ENCODE measurements around the gene HVCN1.
A peak's percentile ranks its signal among the peaks of the same experiment; 100 is the strongest.

HVCN1 gene

DNA sequence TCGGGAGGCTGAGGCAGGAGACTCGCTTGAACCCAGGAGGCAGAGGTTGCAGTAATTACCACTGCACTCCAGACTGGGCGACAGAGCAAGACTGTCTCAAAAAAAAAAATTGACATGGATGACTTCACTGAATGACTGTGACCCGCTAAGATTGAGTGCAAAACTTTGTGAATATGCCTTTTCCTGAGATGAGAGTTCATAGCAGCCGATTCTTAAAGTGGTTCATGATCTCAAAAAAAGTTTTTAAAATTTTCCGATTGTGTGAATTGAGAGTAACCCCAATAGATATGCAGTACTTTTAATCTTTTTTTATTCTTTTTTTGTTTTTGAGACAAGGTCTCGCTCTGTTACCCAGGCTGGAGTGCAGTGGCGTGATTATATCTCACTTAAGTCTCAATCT lies 73.7 kb downstream of the HVCN1 start:
- no peak for DNase-seq (ENCODE audit: low spot score)

DNA sequence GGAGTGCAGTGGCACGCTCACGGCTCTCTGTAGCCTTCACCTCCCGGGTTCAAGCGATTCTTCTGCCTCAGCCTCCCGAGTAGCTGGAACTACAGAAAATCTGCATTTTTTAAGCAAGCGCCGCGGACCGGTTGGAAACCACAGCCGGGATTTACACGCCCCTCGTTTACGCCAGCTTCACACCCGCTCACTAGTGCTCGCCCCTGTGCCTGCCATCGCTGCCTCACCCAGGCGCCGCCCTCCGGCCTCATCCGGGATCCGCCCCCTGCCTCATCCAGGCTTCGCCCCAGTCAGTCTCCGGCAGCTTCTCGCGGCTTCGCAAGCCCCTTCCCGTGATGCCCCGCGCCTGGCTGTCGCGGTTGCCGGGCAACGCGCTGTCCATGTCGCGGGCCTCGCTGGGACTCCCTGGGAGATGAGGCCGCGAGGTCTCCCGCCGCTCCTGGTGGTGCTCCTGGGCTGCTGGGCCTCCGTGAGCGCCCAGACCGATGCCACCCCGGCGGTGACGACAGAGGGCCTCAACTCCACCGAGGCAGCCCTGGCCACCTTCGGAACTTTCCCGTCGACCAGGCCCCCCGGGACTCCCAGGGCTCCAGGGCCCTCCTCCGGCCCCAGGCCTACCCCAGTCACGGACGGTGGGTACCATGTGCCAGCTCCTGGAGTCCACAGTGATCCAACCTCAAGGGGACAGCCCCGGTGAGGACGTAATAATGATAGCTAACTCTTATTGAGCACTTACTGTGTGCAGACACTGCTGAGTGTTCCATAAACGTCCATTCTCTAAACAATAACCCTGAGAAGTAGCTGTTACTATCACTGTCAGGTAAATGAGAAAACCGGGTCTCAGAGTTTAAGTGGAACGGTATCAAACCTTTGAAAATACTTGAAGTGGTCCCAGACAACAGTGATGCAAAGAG lies 74.9 kb downstream of the HVCN1 start, which contains the start of gene TCTN1:
TCTN1 (plus strand) TSS at position 359 of the 914 bp plus-strand sequence; CDS start at position 413, 54 bp downstream.
- peak; percentile 91 for DNase-seq (ENCODE audit: low spot score)

DNA sequence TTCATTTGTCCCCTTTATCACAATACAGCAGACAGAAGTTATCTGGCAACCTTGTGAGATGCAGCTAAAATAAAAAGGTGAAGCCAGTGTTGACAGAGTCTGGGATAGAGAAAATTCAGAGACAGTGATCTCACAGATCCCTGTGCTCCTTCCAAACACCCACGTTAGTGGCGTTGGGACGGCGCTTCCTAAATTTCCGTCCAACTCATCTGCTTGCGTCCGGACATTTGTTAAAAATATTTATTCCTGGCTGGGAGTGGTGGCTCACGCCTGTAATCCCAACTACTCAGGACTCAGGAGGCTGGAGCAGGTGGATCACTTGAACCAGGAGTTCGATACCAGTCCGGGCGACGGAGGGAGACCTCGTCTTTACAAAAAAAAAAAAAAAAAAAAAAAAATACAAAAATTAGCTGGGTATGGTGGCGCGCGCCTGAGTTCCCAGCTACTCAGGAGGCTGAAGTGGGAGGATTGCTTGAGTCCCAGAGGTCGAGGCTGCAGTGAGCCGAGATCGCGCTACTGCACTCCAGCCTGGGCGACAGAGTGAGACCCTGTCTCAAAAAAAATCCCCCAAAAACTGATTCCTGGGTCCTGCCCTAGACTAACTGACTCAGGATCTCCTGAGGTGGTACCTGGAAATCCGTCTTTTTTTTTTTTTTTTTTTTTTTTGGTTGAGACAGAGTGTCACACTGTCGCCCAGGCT lies 75.7 kb downstream of the HVCN1 start:
- no peak for DNase-seq (ENCODE audit: low spot score)

DNA sequence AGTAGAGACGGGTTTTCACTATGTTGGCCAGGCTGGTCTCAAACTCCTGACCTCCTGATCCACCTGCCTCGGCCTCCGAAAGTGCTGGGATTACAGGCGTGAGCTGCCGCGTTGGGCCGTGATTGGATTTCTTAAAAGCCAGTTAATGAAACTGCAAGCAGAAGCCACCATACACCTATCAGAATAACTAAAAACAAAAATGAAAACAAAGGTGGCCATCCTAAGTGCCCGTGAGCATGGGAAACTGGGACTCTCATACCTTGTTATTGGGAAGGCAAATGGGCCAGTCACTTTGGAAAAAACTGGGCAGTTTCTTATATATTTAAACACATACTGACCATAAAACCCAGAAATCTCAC lies 82.7 kb downstream of the HVCN1 start:
- no peak for DNase-seq (ENCODE audit: low spot score)

DNA sequence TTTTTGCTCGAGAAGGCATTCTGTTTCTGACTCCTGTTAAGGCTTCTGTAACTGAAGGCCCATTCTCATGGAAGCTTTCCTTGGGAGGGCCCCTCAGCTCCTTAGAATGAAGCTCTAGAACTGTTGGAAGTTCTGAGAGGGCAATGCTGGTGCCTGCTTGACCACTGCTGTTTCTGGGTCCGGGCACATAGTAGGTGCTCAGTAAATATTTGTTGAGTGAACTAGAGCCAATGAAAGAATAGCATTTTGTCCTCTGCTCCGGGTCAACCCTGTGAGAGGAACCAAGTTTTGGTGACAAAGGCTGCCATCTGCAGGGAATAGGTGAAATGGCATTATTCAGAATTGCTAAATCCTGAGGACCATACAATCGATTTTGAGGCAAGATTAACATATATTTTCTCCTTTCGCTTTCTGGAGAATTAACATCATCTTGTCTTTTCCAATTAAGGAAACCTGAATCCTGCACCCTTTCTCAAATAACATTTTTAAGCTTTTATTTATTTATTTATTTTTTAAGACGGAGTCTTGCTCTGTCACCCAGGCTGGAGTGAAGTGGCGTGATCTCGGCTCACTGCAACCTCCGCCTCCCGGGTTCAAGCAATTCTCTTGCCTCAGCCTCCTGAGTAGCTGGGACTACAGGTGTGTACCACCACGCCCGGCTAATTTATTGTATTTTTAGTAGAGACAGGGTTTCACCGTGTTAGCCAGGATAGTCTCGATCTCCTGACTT lies 86.7 kb downstream of the HVCN1 start:
- peak; percentile 71 for DNase-seq (ENCODE audit: low spot score)

DNA sequence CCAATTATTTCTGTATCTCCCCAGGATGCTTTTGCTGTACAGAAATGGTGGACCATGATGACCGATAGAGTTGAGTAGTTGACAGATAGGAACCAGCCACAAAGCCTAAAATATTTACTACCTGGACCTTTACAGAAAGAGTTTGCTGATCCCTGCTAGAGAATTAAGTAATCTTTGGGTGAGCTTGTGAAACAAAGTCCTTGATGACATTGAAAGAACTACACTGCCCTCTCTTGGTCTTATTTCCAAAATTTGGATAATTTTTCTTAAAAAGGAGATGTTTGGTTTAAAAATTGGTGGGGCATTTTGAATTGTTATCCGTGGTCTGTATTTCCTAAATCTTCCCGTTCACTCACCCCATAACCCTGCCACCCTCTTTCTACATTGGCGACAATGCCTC lies 88.7 kb downstream of the HVCN1 start:
- peak; percentile 53 for DNase-seq (ENCODE audit: low spot score)

DNA sequence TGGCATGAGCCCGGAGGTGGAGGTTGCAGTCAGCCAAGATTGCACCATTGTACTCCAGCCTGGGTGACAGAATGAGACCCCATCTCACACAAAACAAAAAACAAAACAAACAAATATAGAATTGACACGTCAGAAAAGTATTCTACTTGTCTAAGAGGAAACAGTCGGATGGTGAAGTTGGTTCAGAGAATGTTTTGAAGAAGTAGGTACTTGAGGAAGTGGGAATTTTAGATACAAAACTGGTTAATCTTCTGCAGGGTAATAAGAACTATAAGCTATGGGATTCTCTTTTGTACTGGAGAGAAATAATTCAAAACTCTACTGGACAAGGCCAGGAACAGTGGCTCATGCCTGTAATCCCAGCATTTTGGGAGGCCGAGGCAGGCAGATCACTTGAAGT lies 89.6 kb downstream of the HVCN1 start:
- DNase-seq (ENCODE audit: low spot score): no peak
